ENCODE measurements around the gene TGFBR3L. TPM values are rescaled to one million over a fixed set of nuclear protein-coding genes. Genes with fewer than 3 reads are reported as not detected.

The TGFBR3L gene
- total and polyA plus RNA-seq, 2 of the 13 experiments (the other 11 are each of a cell fraction or from before 2014, with no cell fraction given) = 0.20 to 1.0 TPM

DNA sequence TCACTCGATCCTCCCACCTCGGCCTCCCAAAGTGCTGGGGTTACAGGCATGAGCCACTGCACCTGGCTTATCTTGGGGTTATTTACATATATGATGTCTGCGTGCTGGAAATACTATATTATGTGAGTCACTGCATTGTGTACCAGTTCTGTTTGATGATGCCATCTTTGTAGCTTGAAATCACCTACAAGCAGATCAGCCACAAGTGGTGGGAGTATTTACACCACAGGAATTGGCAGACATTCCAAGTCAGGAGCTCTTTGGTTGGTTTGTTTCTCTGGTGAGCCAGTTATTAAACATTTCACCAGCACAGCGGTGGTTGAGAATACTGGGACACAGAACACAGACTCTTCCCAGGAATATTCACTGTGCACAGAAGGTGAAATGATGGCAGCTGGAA, 33.3 kb downstream of the TGFBR3L start (continued):
- TF ChIP-seq ZNF790 (CRISPR knock-in tag; IDR thresholded peaks at IDR 0.05; ENCODE audit: borderline replicate concordance) (no peak), SP2 (CRISPR knock-in tag; IDR thresholded peaks at IDR 0.05) (no peak)
- TF ChIP-seq, protein P1, sequence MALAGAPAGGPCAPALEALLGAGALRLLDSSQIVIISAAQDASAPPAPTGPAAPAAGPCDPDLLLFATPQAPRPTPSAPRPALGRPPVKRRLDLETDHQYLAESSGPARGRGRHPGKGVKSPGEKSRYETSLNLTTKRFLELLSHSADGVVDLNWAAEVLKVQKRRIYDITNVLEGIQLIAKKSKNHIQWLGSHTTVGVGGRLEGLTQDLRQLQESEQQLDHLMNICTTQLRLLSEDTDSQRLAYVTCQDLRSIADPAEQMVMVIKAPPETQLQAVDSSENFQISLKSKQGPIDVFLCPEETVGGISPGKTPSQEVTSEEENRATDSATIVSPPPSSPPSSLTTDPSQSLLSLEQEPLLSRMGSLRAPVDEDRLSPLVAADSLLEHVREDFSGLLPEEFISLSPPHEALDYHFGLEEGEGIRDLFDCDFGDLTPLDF (CRISPR knock-in tag; IDR thresholded peaks at IDR 0.05) = no peak

DNA sequence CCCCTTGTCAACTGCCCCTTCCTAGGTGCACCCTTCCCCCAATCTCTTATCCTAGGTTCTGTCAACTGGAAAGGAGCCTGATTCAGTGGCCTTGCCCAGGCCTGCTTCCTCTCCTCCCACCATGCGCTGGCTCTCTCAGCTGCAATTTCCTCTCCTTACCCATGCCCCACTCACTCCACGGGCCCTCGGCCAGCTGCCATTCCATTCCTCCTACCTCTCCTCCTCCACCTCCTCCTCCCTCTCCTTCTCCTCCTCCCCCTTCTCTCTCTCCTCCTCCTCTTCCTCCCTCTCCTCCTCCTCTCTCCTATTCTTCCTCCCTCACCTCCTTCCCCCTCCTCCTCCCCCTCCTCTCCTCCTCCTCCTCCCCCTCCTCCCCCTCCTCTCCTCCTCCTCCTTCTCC, 38.4 kb downstream of the TGFBR3L start:
- TF ChIP-seq, protein P2, sequence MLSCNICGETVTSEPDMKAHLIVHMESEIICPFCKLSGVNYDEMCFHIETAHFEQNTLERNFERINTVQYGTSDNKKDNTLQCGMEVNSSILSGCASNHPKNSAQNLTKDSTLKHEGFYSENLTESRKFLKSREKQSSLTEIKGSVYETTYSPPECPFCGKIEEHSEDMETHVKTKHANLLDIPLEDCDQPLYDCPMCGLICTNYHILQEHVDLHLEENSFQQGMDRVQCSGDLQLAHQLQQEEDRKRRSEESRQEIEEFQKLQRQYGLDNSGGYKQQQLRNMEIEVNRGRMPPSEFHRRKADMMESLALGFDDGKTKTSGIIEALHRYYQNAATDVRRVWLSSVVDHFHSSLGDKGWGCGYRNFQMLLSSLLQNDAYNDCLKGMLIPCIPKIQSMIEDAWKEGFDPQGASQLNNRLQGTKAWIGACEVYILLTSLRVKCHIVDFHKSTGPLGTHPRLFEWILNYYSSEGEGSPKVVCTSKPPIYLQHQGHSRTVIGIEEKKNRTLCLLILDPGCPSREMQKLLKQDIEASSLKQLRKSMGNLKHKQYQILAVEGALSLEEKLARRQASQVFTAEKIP (CRISPR knock-in tag; IDR thresholded peaks at IDR 0.05; ENCODE audit: borderline replicate concordance) = no peak
- no peak for TF ChIP-seq ESRRA (CRISPR knock-in tag; IDR thresholded peaks at IDR 0.05; ENCODE audit: low read depth)
- TF ChIP-seq PCBP2 (optimal IDR thresholded peaks at IDR 0.05; ENCODE audit: low read depth, low read length, poor library complexity, severe bottlenecking) = peak; percentile 53
- no peak for TF ChIP-seq KLF11 (CRISPR knock-in tag; IDR thresholded peaks at IDR 0.05)
- TF ChIP-seq HNRNPK (IDR thresholded peaks at IDR 0.05; ENCODE audit: low read depth, low read length, poor library complexity, severe bottlenecking) = peak; percentile 36
- TF ChIP-seq ZNF530 (CRISPR knock-in tag; IDR thresholded peaks at IDR 0.05; ENCODE audit: low read depth) = no peak
- TF ChIP-seq ZSCAN21 (CRISPR knock-in tag; IDR thresholded peaks at IDR 0.05; ENCODE audit: borderline replicate concordance) = no peak
- no peak for TF ChIP-seq ELF3 (CRISPR knock-in tag; IDR thresholded peaks at IDR 0.05)
- TF ChIP-seq, protein P3, sequence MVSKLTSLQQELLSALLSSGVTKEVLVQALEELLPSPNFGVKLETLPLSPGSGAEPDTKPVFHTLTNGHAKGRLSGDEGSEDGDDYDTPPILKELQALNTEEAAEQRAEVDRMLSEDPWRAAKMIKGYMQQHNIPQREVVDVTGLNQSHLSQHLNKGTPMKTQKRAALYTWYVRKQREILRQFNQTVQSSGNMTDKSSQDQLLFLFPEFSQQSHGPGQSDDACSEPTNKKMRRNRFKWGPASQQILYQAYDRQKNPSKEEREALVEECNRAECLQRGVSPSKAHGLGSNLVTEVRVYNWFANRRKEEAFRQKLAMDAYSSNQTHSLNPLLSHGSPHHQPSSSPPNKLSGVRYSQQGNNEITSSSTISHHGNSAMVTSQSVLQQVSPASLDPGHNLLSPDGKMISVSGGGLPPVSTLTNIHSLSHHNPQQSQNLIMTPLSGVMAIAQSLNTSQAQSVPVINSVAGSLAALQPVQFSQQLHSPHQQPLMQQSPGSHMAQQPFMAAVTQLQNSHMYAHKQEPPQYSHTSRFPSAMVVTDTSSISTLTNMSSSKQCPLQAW (CRISPR knock-in tag; IDR thresholded peaks at IDR 0.05) = no peak
- TF ChIP-seq MTA3 (CRISPR knock-in tag; IDR thresholded peaks at IDR 0.05) = no peak
- ChIA-PET CTCF (ENCODE audit: low intra/inter-chr PET ratio, low total read pairs) (no interaction called here), POLR2A (no interaction called here)
- intact Hi-C loops (cut with micrococcal nuclease; ENCODE audit: unreplicated experiment) (no loop called here), in situ Hi-C loops (cut with HindIII; ENCODE audit: extremely low pct_ligation_motif_present, low pct_unique_long_range_greater_than_20kb) (no loop called here)
- Histone ChIP-seq H3K4me1 (ENCODE audit: insufficient read depth, low read length) (peaks cover 16% of the 10 kb centered on the region), H3K36me3 (replicated peaks in 1 of 2; ENCODE audit: control insufficient read depth in 1 of 2, insufficient read depth in 2 of 2, low read length in 2 of 2) (no peaks in the 10 kb centered on the region; a peak in 2 of 5 replicates), H3K27me3 (ENCODE audit: control insufficient read depth in 1 of 2, insufficient read depth in 2 of 2, low read length in 2 of 2) (no peaks in the 10 kb centered on the region), H3K9ac (ENCODE audit: insufficient read depth, low read depth, low read length) (no peak overlapping the region), H4K20me1 (ENCODE audit: insufficient read depth, low read length) (no peaks in the 10 kb centered on the region), H3K4me2 (ENCODE audit: low read depth, low read length) (no peak overlapping the region), H3K9me3 (ENCODE audit: low read length) (no peaks in the 10 kb centered on the region), H3K27ac (ENCODE audit: extremely low read length, insufficient read depth, low read length) (no peak overlapping the region), H3K4me3 (replicated peaks in 1 of 3; ENCODE audit: insufficient read depth in 1 of 3, low read depth in 2 of 3, low read length in 3 of 3) (no peak overlapping the region), H2AFZ (ENCODE audit: low read length) (no peak overlapping the region), H3K79me2 (ENCODE audit: insufficient read depth, low read length) (no peaks in the 10 kb centered on the region)
- no peak for DNase-seq (ENCODE audit: low spot score)
- no TSS peak for BruUV-seq (replicated peaks)
- no peak for FAIRE-seq
- 62% methylated on average over 3 of the region's 3 CpGs for WGBS (ENCODE audit: low lambda C conversion rate)
- ATAC-seq = no peak

Measured in HepG2 (cell line).